ENCODE data around the gene CROCC2. TPM values are rescaled to one million over a fixed set of nuclear protein-coding genes. Genes with fewer than 3 reads are reported as not detected.
A peak's percentile ranks its signal among the peaks of the same experiment; 100 is the strongest.

CROCC2 gene
- total and polyA plus RNA-seq, 2 donors from 2014 or later: 0.13 TPM; not detected in 1

DNA sequence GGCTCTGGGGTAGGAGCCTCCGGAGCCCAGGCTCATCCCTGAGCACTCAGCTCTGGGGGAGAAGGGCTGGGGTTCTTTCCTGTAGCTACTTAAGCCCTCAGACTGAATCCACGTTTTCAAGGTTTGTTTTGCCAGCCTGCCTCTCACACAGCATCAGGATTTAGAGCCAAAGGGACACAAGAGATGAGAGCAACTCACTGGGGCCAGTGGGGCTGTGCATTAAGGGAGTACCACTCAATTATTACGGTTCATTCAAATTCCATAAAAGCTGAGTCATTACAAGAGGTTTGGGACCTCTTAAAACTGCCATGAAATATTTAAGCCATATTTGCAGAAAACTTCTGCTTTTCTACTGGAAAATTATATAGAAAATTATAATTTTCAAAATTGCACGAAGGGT lies 75.1 kb downstream of the CROCC2 start:
- Histone ChIP-seq H3K9ac (ENCODE audit: low read length in 3 of 3) (no peak overlapping the region), H3K4me1 (ENCODE audit: control insufficient read depth in 2 of 3, insufficient read depth in 2 of 3, low read depth in 1 of 3, low read length in 3 of 3) (peaks cover 0 to 3% (median 0%) of the 10 kb centered on the region in 3 donors), H3K27me3 (ENCODE audit: control insufficient read depth, insufficient read depth, low read length) (no peaks in the 10 kb centered on the region), H3K9me3 (ENCODE audit: control insufficient read depth in 2 of 3, insufficient read depth in 1 of 3, low read length in 3 of 3) (no peaks in the 10 kb centered on the region), H3K4me3 (ENCODE audit: low read length in 3 of 3) (no peak overlapping the region), H3K27ac (ENCODE audit: low read depth in 2 of 2, low read length in 2 of 2) (no peak overlapping the region), H3K36me3 (ENCODE audit: control insufficient read depth in 2 of 3, insufficient read depth in 3 of 3, low read length in 3 of 3) (no peaks in the 10 kb centered on the region)
- intact Hi-C loops (cut with DNase I): no loop called here
- FAIRE-seq (no peak), DNase-seq (peak in 2 of 5 donors; percentile 5 to 22)
- TF ChIP-seq, protein P1, sequence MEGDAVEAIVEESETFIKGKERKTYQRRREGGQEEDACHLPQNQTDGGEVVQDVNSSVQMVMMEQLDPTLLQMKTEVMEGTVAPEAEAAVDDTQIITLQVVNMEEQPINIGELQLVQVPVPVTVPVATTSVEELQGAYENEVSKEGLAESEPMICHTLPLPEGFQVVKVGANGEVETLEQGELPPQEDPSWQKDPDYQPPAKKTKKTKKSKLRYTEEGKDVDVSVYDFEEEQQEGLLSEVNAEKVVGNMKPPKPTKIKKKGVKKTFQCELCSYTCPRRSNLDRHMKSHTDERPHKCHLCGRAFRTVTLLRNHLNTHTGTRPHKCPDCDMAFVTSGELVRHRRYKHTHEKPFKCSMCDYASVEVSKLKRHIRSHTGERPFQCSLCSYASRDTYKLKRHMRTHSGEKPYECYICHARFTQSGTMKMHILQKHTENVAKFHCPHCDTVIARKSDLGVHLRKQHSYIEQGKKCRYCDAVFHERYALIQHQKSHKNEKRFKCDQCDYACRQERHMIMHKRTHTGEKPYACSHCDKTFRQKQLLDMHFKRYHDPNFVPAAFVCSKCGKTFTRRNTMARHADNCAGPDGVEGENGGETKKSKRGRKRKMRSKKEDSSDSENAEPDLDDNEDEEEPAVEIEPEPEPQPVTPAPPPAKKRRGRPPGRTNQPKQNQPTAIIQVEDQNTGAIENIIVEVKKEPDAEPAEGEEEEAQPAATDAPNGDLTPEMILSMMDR (IDR thresholded peaks at IDR 0.05; ENCODE audit: borderline replicate concordance, extremely low read depth, insufficient read depth): no peak

- intact Hi-C loops (cut with DNase I): no loop called here
- DNase-seq: peak in 2 of 5 donors; percentile 40 to 63
- FAIRE-seq: no peak
- H3K9ac ChIP-seq (ENCODE audit: low read length in 3 of 3): no peak overlapping the region
- no peaks in the 10 kb centered on the region for H3K27me3 ChIP-seq (ENCODE audit: control insufficient read depth, insufficient read depth, low read length)
- H3K9me3 ChIP-seq (ENCODE audit: control insufficient read depth in 2 of 3, insufficient read depth in 1 of 3, low read length in 3 of 3): no peaks in the 10 kb centered on the region
- TF ChIP-seq, protein P1 (IDR thresholded peaks at IDR 0.05; ENCODE audit: borderline replicate concordance, extremely low read depth, insufficient read depth): no peak
- H3K4me1 ChIP-seq (ENCODE audit: control insufficient read depth in 2 of 3, insufficient read depth in 2 of 3, low read depth in 1 of 3, low read length in 3 of 3): peaks cover 0 to 7% (median 0%) of the 10 kb centered on the region in 3 donors
- H3K27ac ChIP-seq (ENCODE audit: low read depth in 2 of 2, low read length in 2 of 2): no peak overlapping the region
- no peaks in the 10 kb centered on the region for H3K36me3 ChIP-seq (ENCODE audit: control insufficient read depth in 2 of 3, insufficient read depth in 3 of 3, low read length in 3 of 3)
- H3K4me3 ChIP-seq (ENCODE audit: low read length in 3 of 3): no peak overlapping the region
These were observed 76.0 kb downstream of the CROCC2 start for GRCh38 chr2:240981871-240982800.

GRCh38 chr2:240982821-240983281 lies 76.7 kb downstream of the CROCC2 start:
- FAIRE-seq (no peak), DNase-seq (peak in 2 of 5 donors; percentile 37 to 53)
- H3K36me3 ChIP-seq (ENCODE audit: control insufficient read depth in 2 of 3, insufficient read depth in 3 of 3, low read length in 3 of 3): no peaks in the 10 kb centered on the region
- no peaks in the 10 kb centered on the region for H3K27me3 ChIP-seq (ENCODE audit: control insufficient read depth, insufficient read depth, low read length)
- H3K9me3 ChIP-seq (ENCODE audit: control insufficient read depth in 2 of 3, insufficient read depth in 1 of 3, low read length in 3 of 3): no peaks in the 10 kb centered on the region
- intact Hi-C loops (cut with DNase I): no loop called here
- no peak overlapping the region for H3K9ac ChIP-seq (ENCODE audit: low read length in 3 of 3)
- TF ChIP-seq, protein P1 (IDR thresholded peaks at IDR 0.05; ENCODE audit: borderline replicate concordance, extremely low read depth, insufficient read depth): no peak
- peaks cover 0 to 13% (median 0%) of the 10 kb centered on the region in 3 donors for H3K4me1 ChIP-seq (ENCODE audit: control insufficient read depth in 2 of 3, insufficient read depth in 2 of 3, low read depth in 1 of 3, low read length in 3 of 3)
- no peak overlapping the region for H3K27ac ChIP-seq (ENCODE audit: low read depth in 2 of 2, low read length in 2 of 2)
- H3K4me3 ChIP-seq (ENCODE audit: low read length in 3 of 3): no peak overlapping the region
